ENCODE data around the gene GPC2. TPM values are rescaled to one million over a fixed set of nuclear protein-coding genes. Genes with fewer than 3 reads are reported as not detected.

The GPC2 gene
- total RNA-seq, 1 experiment from 2014 or later: 45.2 TPM

DNA sequence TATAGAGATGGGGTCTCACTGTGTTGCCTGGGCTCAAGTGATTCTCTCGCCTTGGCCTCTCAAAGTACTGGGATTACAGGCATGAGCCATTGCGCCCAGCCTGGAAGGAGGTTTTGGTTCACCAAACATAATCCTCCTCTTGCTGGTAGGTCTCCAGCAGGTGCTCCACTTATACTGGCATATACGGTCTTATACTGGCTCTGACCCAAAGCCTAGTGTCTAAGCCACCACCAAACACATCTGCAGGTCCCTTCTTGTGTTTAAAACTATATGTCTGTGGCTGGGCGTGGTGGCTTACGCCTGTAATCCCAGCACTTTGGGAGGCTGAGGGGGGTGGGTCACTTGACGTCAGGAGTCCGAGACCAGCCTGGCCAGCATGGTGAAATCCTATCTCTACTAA lies 45.1 kb downstream of the GPC2 start:
- Histone ChIP-seq H2BK15ac (ENCODE audit: low read depth, low read length) (no peak overlapping the region), H3K4me2 (ENCODE audit: insufficient read depth, insufficient read length, low read length) (no peak overlapping the region), H3K27ac (ENCODE audit: insufficient read length, low read depth, low read length) (no peak overlapping the region), H3K4ac (ENCODE audit: low read depth, low read length) (no peak overlapping the region), H2BK5ac (ENCODE audit: insufficient read length, low read length) (no peak overlapping the region), H3K27me3 (ENCODE audit: insufficient read depth, low read length) (no peaks in the 10 kb centered on the region; the same call in 1 of the 2 replicates), H2AFZ (ENCODE audit: low read length) (no peak overlapping the region), H3K9ac (ENCODE audit: extremely low read depth, insufficient read length, low read length) (no peak overlapping the region), H3K79me1 (ENCODE audit: insufficient read depth, low read depth, low read length, poor library complexity, severe bottlenecking) (no peaks in the 10 kb centered on the region), H2AK5ac (ENCODE audit: insufficient read length, low read length) (no peak overlapping the region), H3K4me1 (ENCODE audit: insufficient read depth, low read length) (peaks cover 4% of the 10 kb centered on the region; the same call in 1 of the 2 replicates), H3T11ph (ENCODE audit: low read length) (no peak overlapping the region), H3K79me2 (ENCODE audit: insufficient read depth, low read length) (no peaks in the 10 kb centered on the region), H4K91ac (ENCODE audit: insufficient read length, low read depth, low read length) (no peak overlapping the region), H3K18ac (ENCODE audit: insufficient read length, low read depth, low read length) (no peak overlapping the region), H2BK12ac (ENCODE audit: insufficient read length, low read depth, low read length) (peak overlapping the region; percentile 57), H3K23ac (ENCODE audit: insufficient read length, low read depth, low read length) (no peak overlapping the region), H4K8ac (replicated peaks; ENCODE audit: insufficient read length, low read depth, low read length) (no peak overlapping the region), H4K5ac (ENCODE audit: insufficient read length, low read depth, low read length) (no peak overlapping the region), H2BK20ac (ENCODE audit: low read depth, low read length, poor library complexity, severe bottlenecking) (no peak overlapping the region), H2BK120ac (ENCODE audit: low read depth, low read length, poor library complexity, severe bottlenecking) (no peak overlapping the region), H4K20me1 (ENCODE audit: control insufficient read depth, insufficient read depth, insufficient read length) (no peaks in the 10 kb centered on the region), H3K23me2 (ENCODE audit: insufficient read length, low read depth, low read length, poor library complexity, severe bottlenecking) (peaks cover 7% of the 10 kb centered on the region), H3K9me3 (ENCODE audit: control insufficient read depth, low read depth, low read length) (no peaks in the 10 kb centered on the region), H3K14ac (ENCODE audit: insufficient read depth, low read length) (no peak overlapping the region), H3K56ac (ENCODE audit: insufficient read length, low read depth, low read length) (no peak overlapping the region)
- no CpG with 5 or more reads among the region's 7 CpGs for WGBS (ENCODE audit: extremely low coverage, insufficient read length, low lambda C conversion rate)
- Mint-ChIP-seq H3K27me3 (ENCODE audit: low read depth) (peaks cover 35% of the 10 kb centered on the region), H3K4me3 (no peak overlapping the region), H3K4me1 (peaks cover 7 to 10% of the 10 kb centered on the region in 2 experiments), H3K9me3 (no peaks in the 10 kb centered on the region), H3K27ac (no peak overlapping the region), H3K36me3 (ENCODE audit: insufficient read depth in 1 of 3, low read depth in 3 of 3) (no peaks in the 10 kb centered on the region)
- no peak for DNase-seq
- TF ChIP-seq, protein P1, sequence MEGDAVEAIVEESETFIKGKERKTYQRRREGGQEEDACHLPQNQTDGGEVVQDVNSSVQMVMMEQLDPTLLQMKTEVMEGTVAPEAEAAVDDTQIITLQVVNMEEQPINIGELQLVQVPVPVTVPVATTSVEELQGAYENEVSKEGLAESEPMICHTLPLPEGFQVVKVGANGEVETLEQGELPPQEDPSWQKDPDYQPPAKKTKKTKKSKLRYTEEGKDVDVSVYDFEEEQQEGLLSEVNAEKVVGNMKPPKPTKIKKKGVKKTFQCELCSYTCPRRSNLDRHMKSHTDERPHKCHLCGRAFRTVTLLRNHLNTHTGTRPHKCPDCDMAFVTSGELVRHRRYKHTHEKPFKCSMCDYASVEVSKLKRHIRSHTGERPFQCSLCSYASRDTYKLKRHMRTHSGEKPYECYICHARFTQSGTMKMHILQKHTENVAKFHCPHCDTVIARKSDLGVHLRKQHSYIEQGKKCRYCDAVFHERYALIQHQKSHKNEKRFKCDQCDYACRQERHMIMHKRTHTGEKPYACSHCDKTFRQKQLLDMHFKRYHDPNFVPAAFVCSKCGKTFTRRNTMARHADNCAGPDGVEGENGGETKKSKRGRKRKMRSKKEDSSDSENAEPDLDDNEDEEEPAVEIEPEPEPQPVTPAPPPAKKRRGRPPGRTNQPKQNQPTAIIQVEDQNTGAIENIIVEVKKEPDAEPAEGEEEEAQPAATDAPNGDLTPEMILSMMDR (conservative IDR thresholded peaks at IDR 0.05): no peak

Data from H9 (cell line).